ENCODE data around the gene KLHDC4. TPM values are rescaled to one million over a fixed set of nuclear protein-coding genes. Genes with fewer than 3 reads are reported as not detected.

The KLHDC4 gene
- total RNA-seq, 1 donor from 2014 or later = 87.0 TPM

GRCh38 chr16:87735270-87736007, 30.3 kb downstream of the KLHDC4 start:
- POLR2A ChIA-PET = interaction anchor here (0.7 kb wide), 1 partner anchor 13 kb away, joined by 3 read pairs; no protein-coding TSS in a partner anchor
- no peaks in the 10 kb centered on the region for H3K27me3 Mint-ChIP-seq

GRCh38 chr16:87734644-87735043, 31.1 kb downstream of the KLHDC4 start:
- H3K4me3 Mint-ChIP-seq = no peak overlapping the region
- TF ChIP-seq, protein P1, sequence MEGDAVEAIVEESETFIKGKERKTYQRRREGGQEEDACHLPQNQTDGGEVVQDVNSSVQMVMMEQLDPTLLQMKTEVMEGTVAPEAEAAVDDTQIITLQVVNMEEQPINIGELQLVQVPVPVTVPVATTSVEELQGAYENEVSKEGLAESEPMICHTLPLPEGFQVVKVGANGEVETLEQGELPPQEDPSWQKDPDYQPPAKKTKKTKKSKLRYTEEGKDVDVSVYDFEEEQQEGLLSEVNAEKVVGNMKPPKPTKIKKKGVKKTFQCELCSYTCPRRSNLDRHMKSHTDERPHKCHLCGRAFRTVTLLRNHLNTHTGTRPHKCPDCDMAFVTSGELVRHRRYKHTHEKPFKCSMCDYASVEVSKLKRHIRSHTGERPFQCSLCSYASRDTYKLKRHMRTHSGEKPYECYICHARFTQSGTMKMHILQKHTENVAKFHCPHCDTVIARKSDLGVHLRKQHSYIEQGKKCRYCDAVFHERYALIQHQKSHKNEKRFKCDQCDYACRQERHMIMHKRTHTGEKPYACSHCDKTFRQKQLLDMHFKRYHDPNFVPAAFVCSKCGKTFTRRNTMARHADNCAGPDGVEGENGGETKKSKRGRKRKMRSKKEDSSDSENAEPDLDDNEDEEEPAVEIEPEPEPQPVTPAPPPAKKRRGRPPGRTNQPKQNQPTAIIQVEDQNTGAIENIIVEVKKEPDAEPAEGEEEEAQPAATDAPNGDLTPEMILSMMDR (IDR thresholded peaks at IDR 0.05) = no peak
- H3K4me1 Mint-ChIP-seq = no peaks in the 10 kb centered on the region
- ChIA-PET POLR2A (interaction anchor here (0.7 kb wide), 1 partner anchor 12 kb away, joined by 3 read pairs; no protein-coding TSS in a partner anchor), CTCF (no interaction called here)
- ATAC-seq (ENCODE audit: low read depth) = no peak
- no peaks in the 10 kb centered on the region for H3K9me3 Mint-ChIP-seq
- no peak overlapping the region for H3K27ac Mint-ChIP-seq
- no peaks in the 10 kb centered on the region for H3K27me3 Mint-ChIP-seq
- no peak for DNase-seq
- H3K36me3 Mint-ChIP-seq (ENCODE audit: low read depth) = peaks cover 44% of the 10 kb centered on the region
- intact Hi-C loops (cut with micrococcal nuclease) = no loop called here

More at GRCh38 chr16:87735270-87736007, 30.3 kb downstream of the KLHDC4 start:
- Mint-ChIP-seq H3K27ac (no peak overlapping the region), H3K4me3 (no peak overlapping the region), H3K36me3 (ENCODE audit: low read depth) (peaks cover 39% of the 10 kb centered on the region), H3K9me3 (no peaks in the 10 kb centered on the region), H3K4me1 (no peaks in the 10 kb centered on the region)
- ATAC-seq (ENCODE audit: low read depth) (no peak), DNase-seq (no peak)
- CTCF ChIA-PET = no interaction called here
- intact Hi-C loops (cut with micrococcal nuclease) = no loop called here
- TF ChIP-seq, protein P1 (IDR thresholded peaks at IDR 0.05) = no peak

- POLR2A ChIA-PET = no interaction called here
- H3K9me3 Mint-ChIP-seq = no peaks in the 10 kb centered on the region
- DNase-seq = no peak
- H3K36me3 Mint-ChIP-seq (ENCODE audit: low read depth) = peaks cover 52% of the 10 kb centered on the region
- H3K4me3 Mint-ChIP-seq = no peak overlapping the region
- H3K27ac Mint-ChIP-seq = no peak overlapping the region
- TF ChIP-seq, protein P1 (IDR thresholded peaks at IDR 0.05) = no peak
- CTCF ChIA-PET = no interaction called here
- no peaks in the 10 kb centered on the region for H3K27me3 Mint-ChIP-seq
- intact Hi-C loops (cut with micrococcal nuclease) = no loop called here
- no peaks in the 10 kb centered on the region for H3K4me1 Mint-ChIP-seq
- no peak for ATAC-seq (ENCODE audit: low read depth)
Measured at GRCh38 chr16:87733190-87733589, 32.6 kb downstream of the KLHDC4 start.

DNA sequence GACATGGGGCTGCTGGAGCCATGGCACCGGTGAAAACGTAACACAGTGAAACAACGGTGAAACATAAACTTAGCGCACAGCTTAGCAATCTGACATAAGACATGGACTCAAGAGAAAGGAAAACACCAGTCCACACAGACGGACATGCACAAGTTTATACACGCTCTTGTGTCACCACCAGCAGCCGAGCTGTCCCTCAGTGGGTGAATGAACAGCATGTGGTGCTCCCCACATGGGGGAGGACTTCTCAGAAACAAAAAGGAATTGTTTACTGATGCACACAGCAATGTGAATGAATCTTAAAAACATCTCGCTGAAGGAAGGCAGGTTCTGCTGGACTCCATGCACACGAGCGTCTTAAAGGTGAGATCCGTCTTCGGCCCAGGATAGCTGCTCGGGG, 34.2 kb downstream of the KLHDC4 start:
- H3K27ac Mint-ChIP-seq = no peak overlapping the region
- TF ChIP-seq, protein P1 (IDR thresholded peaks at IDR 0.05) = no peak
- ATAC-seq (ENCODE audit: low read depth) = no peak

GRCh38 chr16:87729266-87729954, 36.4 kb downstream of the KLHDC4 start:
- ChIA-PET POLR2A (no interaction called here), CTCF (no interaction called here)
- Mint-ChIP-seq H3K36me3 (ENCODE audit: low read depth) (peaks cover 66% of the 10 kb centered on the region), H3K9me3 (no peaks in the 10 kb centered on the region), H3K4me3 (no peak overlapping the region), H3K27ac (no peak overlapping the region), H3K27me3 (no peaks in the 10 kb centered on the region), H3K4me1 (peaks cover 16% of the 10 kb centered on the region)
- intact Hi-C loops (cut with micrococcal nuclease) = no loop called here
- TF ChIP-seq, protein P1 (IDR thresholded peaks at IDR 0.05) = no peak
- no peak for DNase-seq
- ATAC-seq (ENCODE audit: low read depth) = no peak

More for the DNA sequence above, 34.2 kb downstream of the KLHDC4 start:
- Mint-ChIP-seq H3K4me1 (peaks cover 2% of the 10 kb centered on the region), H3K4me3 (no peak overlapping the region), H3K36me3 (ENCODE audit: low read depth) (peaks cover 67% of the 10 kb centered on the region), H3K9me3 (no peaks in the 10 kb centered on the region), H3K27me3 (no peaks in the 10 kb centered on the region)
- POLR2A ChIA-PET = no interaction called here
- CTCF ChIA-PET = no interaction called here
- intact Hi-C loops (cut with micrococcal nuclease) = no loop called here
- no peak for DNase-seq

Data from activated B cell treated with CpG ODN at 0.5 μM for 24 hours (primary cell).